OCI-LY1 (cell line): ENCODE results near the gene LPCAT1.

ENCODE experiments used
- CTCF ChIP-seq: fragments of 200-600 bp; sonication (generic), shearing (Covaris generic); IDR thresholded peaks from 2 replicates; pipeline ENCODE4 v1.5.1; 2017; ENCODE audit warnings: mild to moderate bottlenecking, antibody characterized with exemption, low read length, moderate library complexity, mixed read lengths
- EZH2 ChIP-seq: fragments of 200-600 bp; sonication (generic), shearing (Covaris generic); IDR thresholded peaks from 2 replicates; pipeline ENCODE4 v1.8.0; 2017; ENCODE audit warnings: borderline replicate concordance, mixed run types, mild to moderate bottlenecking, antibody characterized with exemption, low read length, moderate library complexity, mixed read lengths

DNA sequence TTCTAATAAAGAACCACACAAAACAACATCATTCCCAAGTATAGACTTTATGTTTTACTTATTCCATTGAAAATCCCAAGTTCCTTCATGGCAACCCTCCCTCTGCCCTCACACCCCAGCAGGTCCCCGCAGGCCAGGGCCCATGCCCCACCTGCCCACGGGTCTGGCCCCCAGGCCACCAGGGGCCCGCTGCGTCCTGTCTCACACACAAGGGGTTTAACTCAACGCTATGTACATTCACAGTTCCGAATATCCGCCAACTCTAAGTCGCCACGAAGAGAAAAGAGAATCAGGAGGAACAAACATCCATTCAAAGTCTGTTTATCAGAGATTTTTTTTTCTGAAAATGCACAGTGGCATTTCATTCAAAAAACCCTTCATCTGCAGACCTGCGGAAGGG, 62.4 kb downstream of the LPCAT1 start:
- TF ChIP-seq CTCF, result no peak
- no peak for TF ChIP-seq EZH2
